HG02840 (cell line): ENCODE data around the gene AMTN.

Experiments
- ATAC-seq: cut with Tn5 transposase; IDR thresholded peaks from one replicate; pipeline ENCODE4 v1.9.1; 2021; ENCODE audit warnings: mild to moderate bottlenecking, moderate library complexity, moderate number of reproducible peaks; ENCODE audit not compliant: unreplicated experiment, low FRiP score

Gene AMTN

GRCh38 chr4:70559211-70559830 is 41.0 kb downstream of the AMTN start:
- no peak for ATAC-seq

GRCh38 chr4:70559924-70560323 is 41.6 kb downstream of the AMTN start:
- ATAC-seq: no peak

GRCh38 chr4:70564033-70564432 is 45.7 kb downstream of the AMTN start:
- no peak for ATAC-seq

- ATAC-seq: no peak
Observed at GRCh38 chr4:70570796-70571195, 52.4 kb downstream of the AMTN start.

- ATAC-seq: no peak
Observed at GRCh38 chr4:70571772-70572171, 53.4 kb downstream of the AMTN start.

GRCh38 chr4:70575964-70576363 is 57.6 kb downstream of the AMTN start:
- no peak for ATAC-seq

- no peak for ATAC-seq
Observed at GRCh38 chr4:70577220-70577927, 59.0 kb downstream of the AMTN start.

- ATAC-seq: no peak
Observed at GRCh38 chr4:70581980-70582379, 63.6 kb downstream of the AMTN start.
